ENCODE results near the gene NDNF.

GRCh38 chr4:121064482-121064881 lies 7.9 kb downstream of the NDNF start:
- TF ChIP-seq CTCF (IDR thresholded peaks at IDR 0.05; ENCODE audit: poor library complexity) (no peak), EZH2phosphoT487 (IDR thresholded peaks at IDR 0.05; ENCODE audit: low read depth, severe bottlenecking, unreplicated experiment) (no peak)
